Measurements from ENCODE around the gene ARID1A.

GRCh38 chr1:26711777-26712176, 16.0 kb downstream of the ARID1A start:
- TF ChIP-seq CTCF (IDR thresholded peaks at IDR 0.05 in 4 of 5, conservative IDR thresholded peaks at IDR 0.05 in 1 of 5) (no peak), POLR2A (IDR thresholded peaks at IDR 0.05) (no peak)

Data from gastrocnemius medialis (tissue), 4 donors.